Loucy (cell line): Measurements from ENCODE around the gene CALU.

Source experiments
- H2AFZ ChIP-seq: fragments of 200-600 bp; sonication (generic); 2 replicates; pipeline ENCODE4 v1.6.0; 2016; ENCODE audit warnings: antibody characterized with exemption, mild to moderate bottlenecking, low read length, moderate library complexity
- H3F3A ChIP-seq: fragments of 200-600 bp; 2 replicates; pipeline ENCODE4 v1.6.0; 2016; ENCODE audit warnings: antibody characterized with exemption, low read depth, mild to moderate bottlenecking
- H3K27me3 ChIP-seq: fragments of 200-600 bp; sonication (generic); 2 replicates; pipeline ENCODE4 v1.6.1; 2014; ENCODE audit warnings: low read length, mild to moderate bottlenecking; ENCODE audit not compliant: insufficient read depth, poor library complexity, severe bottlenecking
- H3K36me3 ChIP-seq: fragments of 200-600 bp; sonication (generic); 2 replicates; pipeline ENCODE4 v1.6.1; 2016; ENCODE audit warnings: low read length; ENCODE audit not compliant: insufficient read depth
- H3K4me1 ChIP-seq: fragments of 200-600 bp; sonication (generic); 2 replicates; pipeline ENCODE4 v1.5.1; 2014; ENCODE audit warnings: low read length, mild to moderate bottlenecking; ENCODE audit not compliant: insufficient read depth, poor library complexity, severe bottlenecking
- H3K4me2 ChIP-seq: fragments of 200-600 bp; sonication (generic); 2 replicates; pipeline ENCODE4 v1.6.0; 2014; ENCODE audit warnings: antibody characterized with exemption, low read length, low read depth, mild to moderate bottlenecking; ENCODE audit not compliant: poor library complexity, severe bottlenecking
- H3K4me3 ChIP-seq: fragments of 200-600 bp; sonication (generic); 2 replicates; pipeline ENCODE4 v1.5.1; 2014; ENCODE audit warnings: low read length, mild to moderate bottlenecking, mixed read lengths; ENCODE audit not compliant: poor library complexity, severe bottlenecking
- H3K79me2 ChIP-seq: fragments of 200-600 bp; sonication (generic); 2 replicates; pipeline ENCODE4 v1.6.1; 2014; ENCODE audit warnings: low read length; ENCODE audit not compliant: insufficient read depth
- H3K9ac ChIP-seq: fragments of 200-600 bp; sonication (generic); 2 replicates; pipeline ENCODE4 v1.6.0; 2014; ENCODE audit warnings: mild to moderate bottlenecking, low read depth, low read length, moderate library complexity; ENCODE audit not compliant: poor library complexity, severe bottlenecking
- H3K9me2 ChIP-seq: fragments of 200-600 bp; sonication (generic); replicated peaks from 2 replicates; pipeline ENCODE4 v1.6.1; 2016; ENCODE audit warnings: low read depth, low read length, mixed read lengths
- H3K9me3 ChIP-seq: fragments of 200-600 bp; sonication (generic); 2 replicates; pipeline ENCODE4 v1.6.1; 2014; ENCODE audit warnings: mild to moderate bottlenecking, antibody characterized with exemption, low read length, low read depth; ENCODE audit not compliant: insufficient read depth
- H4K20me1 ChIP-seq: fragments of 200-600 bp; sonication (generic); 2 replicates; pipeline ENCODE4 v1.6.0; 2014; ENCODE audit warnings: antibody characterized with exemption, low read length, mild to moderate bottlenecking; ENCODE audit not compliant: insufficient read depth, poor library complexity, severe bottlenecking
- CTCF ChIP-seq: fragments of 200-600 bp; sonication (generic); conservative IDR thresholded peaks from 2 replicates; pipeline ENCODE4 v1.5.1; 2014; ENCODE audit warnings: mild to moderate bottlenecking, antibody characterized with exemption, low read length
- EZH2phosphoT487 ChIP-seq: fragments of 200-600 bp; IDR thresholded peaks from 2 replicates; pipeline ENCODE4 v1.6.1; 2018; ENCODE audit warnings: antibody characterized with exemption, mild to moderate bottlenecking, moderate library complexity, borderline replicate concordance

The CALU gene

GRCh38 chr7:128788446-128789412 is 49.6 kb downstream of the CALU start:
- H3K27me3 ChIP-seq = no peaks in the 10 kb centered on the region
- peaks cover 19% of the 10 kb centered on the region for H3K4me1 ChIP-seq
- no peak overlapping the region for H3K4me2 ChIP-seq
- no peak overlapping the region for H3K4me3 ChIP-seq
- H3K9me2 ChIP-seq = no peaks in the 10 kb centered on the region
- H3K9ac ChIP-seq = no peak overlapping the region
- peaks cover 20% of the 10 kb centered on the region for H3K79me2 ChIP-seq
- TF ChIP-seq CTCF = no peak
- H4K20me1 ChIP-seq = no peaks in the 10 kb centered on the region
- no peaks in the 10 kb centered on the region for H3K36me3 ChIP-seq
- H3F3A ChIP-seq = peaks cover 6% of the 10 kb centered on the region
- H2AFZ ChIP-seq = no peak overlapping the region
- no peaks in the 10 kb centered on the region for H3K9me3 ChIP-seq

- Histone ChIP-seq H3K27me3 (no peaks in the 10 kb centered on the region), H3K36me3 (peaks cover 10% of the 10 kb centered on the region; the same call in 1 of the 2 replicates), H3K9ac (peak overlapping the region; percentile 88), H3F3A (peaks cover 6% of the 10 kb centered on the region), H3K4me3 (peak overlapping the region; percentile 98), H4K20me1 (peaks cover 4% of the 10 kb centered on the region), H3K79me2 (peaks cover 36% of the 10 kb centered on the region), H3K4me1 (peaks cover 28% of the 10 kb centered on the region), H3K4me2 (peak overlapping the region; percentile 79), H3K9me2 (no peaks in the 10 kb centered on the region), H2AFZ (peak overlapping the region; percentile 83), H3K9me3 (no peaks in the 10 kb centered on the region)
- TF ChIP-seq EZH2phosphoT487 (no peak), CTCF (no peak)
Measured at GRCh38 chr7:128790315-128791041, 51.3 kb downstream of the CALU start.

- peaks cover 6% of the 10 kb centered on the region for H3F3A ChIP-seq
- peaks cover 10% of the 10 kb centered on the region; the same call in 1 of the 2 replicates for H3K36me3 ChIP-seq
Measured at GRCh38 chr7:128791121-128791971, 52.2 kb downstream of the CALU start, which contains the start of gene CCDC136. Gene CCDC136 (plus strand): TSS chr7:128791968. CDS start chr7:128792412, 444 bp downstream.

More at GRCh38 chr7:128791121-128791971, 52.2 kb downstream of the CALU start, which contains the start of gene CCDC136:
- Histone ChIP-seq H3K9me2 (no peaks in the 10 kb centered on the region), H3K4me2 (peak within 1 kb of the TSS; percentile 98), H2AFZ (peak within 1 kb of the TSS; percentile 83), H3K9me3 (no peaks in the 10 kb centered on the region), H3K79me2 (peaks cover 36% of the 10 kb centered on the region), H3K9ac (peak within 1 kb of the TSS; percentile 88), H3K4me3 (peak within 1 kb of the TSS; percentile 98), H3K27me3 (no peaks in the 10 kb centered on the region), H4K20me1 (peaks cover 4% of the 10 kb centered on the region), H3K4me1 (peaks cover 28% of the 10 kb centered on the region)
- TF ChIP-seq EZH2phosphoT487 (no peak), CTCF (no peak)
